ENCODE results near the gene TP63. TPM values are rescaled to one million over a fixed set of nuclear protein-coding genes. Genes with fewer than 3 reads are reported as not detected.
A peak's percentile ranks its signal among the peaks of the same experiment; 100 is the strongest.
"Not testable (repeated sequence)": the region's sequence is repeated elsewhere in the genome, so short reads cannot be mapped to it uniquely, and the experiment has no call there.

TP63 gene
- total RNA-seq, 1 donor: 0.43 TPM

DNA sequence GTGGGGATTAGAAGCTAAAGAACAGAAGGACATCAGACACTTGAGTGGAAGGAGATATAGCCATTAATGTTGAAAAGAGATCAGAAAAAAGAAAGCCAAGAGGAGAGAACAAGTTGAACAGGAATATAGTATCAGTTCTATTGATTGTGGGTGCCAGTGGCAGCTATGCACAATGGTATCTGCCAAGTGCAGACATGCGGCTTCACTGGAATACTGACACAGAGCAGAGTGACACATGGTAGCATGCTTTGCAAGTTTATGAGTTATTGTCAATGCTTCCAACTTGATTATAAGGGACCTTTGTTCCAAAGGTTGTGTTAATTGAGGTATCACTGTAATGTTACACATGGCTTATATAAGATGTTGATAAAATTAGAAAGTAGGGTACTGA lies 42.0 kb upstream of the TP63 start:
- TF ChIP-seq CTCF (IDR thresholded peaks at IDR 0.05; ENCODE audit: insufficient read depth, low read depth, low read length): no peak
- no peak overlapping the region for H3K4me3 ChIP-seq (ENCODE audit: low read depth, low read length)
- no peak for DNase-seq (ENCODE audit: low read depth)

DNA sequence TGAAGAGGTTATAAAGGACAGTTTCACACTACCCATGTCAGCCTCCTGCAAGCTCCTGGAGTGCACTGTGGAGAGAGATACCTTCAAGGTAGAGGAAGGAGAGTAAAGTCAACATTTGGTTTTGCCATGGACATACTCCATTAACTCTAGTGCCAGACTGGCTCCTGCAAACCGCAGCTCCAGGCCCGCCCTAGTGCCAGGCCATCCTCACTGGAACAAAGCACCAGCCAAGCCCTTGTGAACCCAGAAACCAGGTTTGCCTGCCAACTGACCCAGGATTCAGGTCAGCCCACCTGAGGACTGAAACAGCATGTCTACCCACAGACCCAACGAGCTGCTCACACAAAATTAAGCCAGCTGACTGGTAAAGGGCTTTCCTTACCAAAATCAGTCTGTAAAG lies 41.0 kb upstream of the TP63 start:
- TF ChIP-seq CTCF (IDR thresholded peaks at IDR 0.05; ENCODE audit: insufficient read depth, low read depth, low read length): no peak
- DNase-seq (ENCODE audit: low read depth): no peak
- no peak overlapping the region for H3K4me3 ChIP-seq (ENCODE audit: low read depth, low read length)

GRCh38 chr3:189593581-189593980 lies 37.6 kb upstream of the TP63 start:
- TF ChIP-seq CTCF (IDR thresholded peaks at IDR 0.05; ENCODE audit: insufficient read depth, low read depth, low read length): no peak
- peak; percentile 56 for DNase-seq (ENCODE audit: low read depth)
- H3K4me3 ChIP-seq (ENCODE audit: low read depth, low read length): no peak overlapping the region

- DNase-seq (ENCODE audit: low read depth); H3K4me3 ChIP-seq (ENCODE audit: low read depth, low read length): not testable (repeated sequence)
Measured at GRCh38 chr3:189596078-189596979, 34.9 kb upstream of the TP63 start.

- no peak for TF ChIP-seq CTCF (IDR thresholded peaks at IDR 0.05; ENCODE audit: insufficient read depth, low read depth, low read length)
- H3K4me3 ChIP-seq (ENCODE audit: low read depth, low read length): no peak overlapping the region
- no peak for DNase-seq (ENCODE audit: low read depth)
Measured at GRCh38 chr3:189597918-189598317, 33.3 kb upstream of the TP63 start.

DNA sequence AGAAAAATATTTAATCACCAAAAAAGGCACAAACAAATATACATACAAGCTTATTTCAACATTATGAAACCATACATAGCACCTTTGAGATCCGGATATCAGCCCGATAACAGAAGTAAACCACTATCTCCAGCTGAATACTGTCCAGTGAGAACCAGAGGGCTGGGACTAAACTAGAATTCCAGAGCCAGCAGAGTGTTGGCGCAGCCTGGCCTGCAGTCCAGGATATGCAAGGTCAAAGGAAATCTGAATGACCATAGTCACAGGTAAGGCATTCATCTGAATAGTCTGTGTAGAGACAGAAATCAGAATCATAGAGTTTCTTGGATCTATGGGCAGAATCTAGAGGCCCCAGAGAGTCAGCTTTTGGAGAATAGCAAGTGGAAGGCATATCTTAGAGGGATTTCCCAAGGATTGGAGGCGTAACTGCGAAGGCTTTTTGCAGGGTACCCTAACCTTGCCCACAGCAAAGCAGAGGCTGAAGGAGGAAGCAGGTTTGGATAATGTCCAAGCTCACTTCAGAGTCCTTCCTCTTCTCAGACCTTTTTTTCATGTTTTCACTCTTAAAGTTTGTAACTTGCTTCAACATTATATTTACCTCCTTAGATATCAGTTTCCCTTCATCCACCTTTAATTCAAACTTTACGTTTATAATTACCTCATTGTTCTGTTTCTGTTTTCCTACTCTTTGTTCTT lies 32.5 kb upstream of the TP63 start:
- H3K4me3 ChIP-seq (ENCODE audit: low read depth, low read length): no peak overlapping the region
- no peak for DNase-seq (ENCODE audit: low read depth)
- no peak for TF ChIP-seq CTCF (IDR thresholded peaks at IDR 0.05; ENCODE audit: insufficient read depth, low read depth, low read length)

GRCh38 chr3:189602471-189602870 lies 28.7 kb upstream of the TP63 start:
- no peak for TF ChIP-seq CTCF (IDR thresholded peaks at IDR 0.05; ENCODE audit: insufficient read depth, low read depth, low read length)
- DNase-seq (ENCODE audit: low read depth): no peak
- H3K4me3 ChIP-seq (ENCODE audit: low read depth, low read length): no peak overlapping the region

Measured in fibroblast of villous mesenchyme (primary cell).